Skin of body (tissue), 2 donors: Measurements from ENCODE around the gene SMURF1. TPM values are rescaled to one million over a fixed set of nuclear protein-coding genes. Genes with fewer than 3 reads are reported as not detected.
A peak's percentile ranks its signal among the peaks of the same experiment; 100 is the strongest.
"Not testable (repeated sequence)": the region's sequence is repeated elsewhere in the genome, so short reads cannot be mapped to it uniquely, and the experiment has no call there.

Source experiments
- DNase-seq: peaks from one replicate; lab custom pipeline; 2025; lab: John Stamatoyannopoulos, UW
- total RNA-seq: library from RNA; depleted of rRNA; stranded (reverse); fragments of >200 nt; gene quantifications from one replicate; pipeline ENCODE4 v1.2.3, GENCODE V29; 2014

Gene SMURF1
- total RNA-seq, 1 donor from 2014 or later = 15.7 TPM

DNA sequence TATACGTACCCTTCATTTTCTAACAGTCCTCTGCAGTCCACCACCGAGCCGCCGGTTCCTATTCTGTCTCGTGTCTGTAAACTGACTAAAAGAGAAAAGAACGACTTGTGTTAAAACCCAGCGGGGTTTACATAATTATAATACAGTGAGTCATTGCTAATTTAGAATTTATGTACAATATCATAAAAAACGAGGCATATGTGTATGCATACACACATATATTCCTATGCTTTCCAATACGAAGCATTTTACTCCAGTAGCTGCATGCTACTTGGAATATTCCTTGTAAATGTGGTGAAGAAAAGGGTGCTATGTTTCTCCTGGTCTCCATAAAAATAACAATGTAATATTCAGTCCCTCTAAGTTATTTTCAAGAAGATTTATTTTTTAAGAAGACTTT, 89.1 kb downstream of the SMURF1 start:
- no peak for DNase-seq

DNA sequence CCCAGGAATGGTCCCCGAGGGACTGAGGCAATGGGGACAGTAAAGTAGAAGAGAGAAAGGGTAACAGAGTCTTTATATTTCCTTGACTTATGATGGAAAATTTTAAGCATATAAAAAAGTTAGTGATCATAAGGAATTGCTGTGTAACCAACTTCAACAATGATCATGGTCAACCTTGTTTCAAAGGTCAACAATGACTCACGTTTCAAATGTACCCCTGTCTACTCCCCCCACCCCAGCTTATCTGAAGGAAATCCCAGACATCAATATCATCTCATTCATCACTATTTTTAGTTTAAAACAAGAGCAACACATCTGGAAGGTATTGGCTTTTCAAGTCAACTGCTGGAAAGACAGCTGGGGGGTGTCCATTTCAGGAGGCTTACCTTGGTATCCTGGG, 92.9 kb downstream of the SMURF1 start:
- DNase-seq = no peak

DNA sequence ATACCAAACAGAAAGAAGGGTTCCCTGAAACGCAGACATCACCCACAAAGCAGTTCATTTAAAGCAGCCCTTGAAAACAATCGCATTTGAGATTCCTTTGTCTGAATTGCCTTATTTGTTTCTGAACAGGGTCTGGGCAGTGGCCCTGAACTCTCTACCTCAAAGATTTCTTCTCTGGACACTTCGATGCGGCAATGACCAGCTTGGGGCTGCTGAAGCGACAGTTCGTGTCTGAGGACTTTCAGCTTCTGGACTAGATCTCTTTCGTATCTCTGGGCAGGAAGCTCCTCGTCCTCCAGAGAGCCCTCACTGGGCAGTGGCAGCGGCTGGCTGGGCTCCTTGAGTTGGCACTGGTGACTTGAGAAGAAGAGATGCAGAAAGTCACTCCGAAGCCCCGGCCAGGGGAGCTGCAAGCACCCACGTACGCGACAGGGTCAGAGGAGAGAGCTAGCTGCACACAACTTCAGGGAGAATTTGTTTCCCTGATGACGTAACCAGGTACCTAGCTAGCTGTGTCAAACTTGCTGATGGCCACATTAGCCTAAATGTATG, 96.3 kb downstream of the SMURF1 start:
- no peak for DNase-seq

DNA sequence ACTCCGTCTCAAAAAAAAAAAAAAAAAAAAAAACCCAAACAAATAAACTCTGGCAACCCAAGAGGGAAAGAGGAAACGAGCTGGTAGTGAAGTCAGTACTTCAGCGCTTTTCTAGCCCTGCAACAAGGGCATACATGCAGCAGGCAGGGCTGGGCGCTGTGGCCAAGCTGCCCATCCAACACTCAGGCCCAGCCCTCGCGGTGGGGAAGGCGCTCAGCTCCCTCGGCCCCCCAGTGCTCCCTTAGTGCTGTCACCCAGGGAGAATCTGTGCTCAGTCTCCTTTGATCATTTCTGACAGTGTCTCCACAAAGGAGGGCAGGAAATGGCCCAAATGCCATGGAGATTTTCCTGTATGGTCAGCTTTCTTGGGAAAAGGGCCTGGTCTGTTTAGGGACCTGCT, 97.2 kb downstream of the SMURF1 start:
- no peak for DNase-seq

DNA sequence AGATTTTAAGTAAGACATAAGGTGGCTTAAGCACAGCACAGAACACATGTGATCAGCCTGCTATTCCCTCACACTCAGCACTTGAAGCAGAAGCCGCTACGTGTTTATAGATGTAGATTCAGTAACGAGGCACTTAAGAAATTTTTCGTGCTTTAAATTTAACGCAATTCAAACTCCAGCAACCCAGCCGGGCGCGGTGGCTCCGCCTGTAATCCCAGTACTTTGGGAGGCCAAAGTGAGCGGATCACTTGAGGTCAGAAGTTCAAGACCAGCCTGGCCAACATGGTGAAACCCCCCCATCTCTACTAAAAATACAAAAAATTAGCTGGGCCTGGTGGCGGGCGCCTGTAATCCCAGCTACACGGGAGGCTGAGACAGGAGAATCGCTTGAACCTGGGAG, 97.6 kb downstream of the SMURF1 start:
- DNase-seq = not testable (repeated sequence)

DNA sequence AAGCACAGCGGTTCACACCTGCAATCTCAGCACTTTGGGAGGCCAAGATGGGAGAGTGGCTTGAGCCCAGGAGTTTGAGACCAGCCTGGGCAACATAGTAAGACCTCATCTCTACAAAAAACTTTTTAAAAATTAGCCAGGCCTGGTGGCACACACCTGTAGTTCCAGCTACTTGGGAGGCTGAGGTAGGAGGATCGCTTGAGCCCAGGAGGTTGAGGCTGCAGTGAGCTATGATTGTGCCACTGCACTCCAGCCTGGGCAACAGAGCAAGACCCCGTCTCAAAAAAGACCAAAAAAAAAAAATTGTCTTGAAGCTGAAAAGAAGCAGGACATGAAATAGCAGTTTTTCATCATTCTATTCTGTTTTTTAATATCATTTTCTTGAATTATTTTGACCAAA, 99.0 kb downstream of the SMURF1 start:
- not testable (repeated sequence) for DNase-seq

DNA sequence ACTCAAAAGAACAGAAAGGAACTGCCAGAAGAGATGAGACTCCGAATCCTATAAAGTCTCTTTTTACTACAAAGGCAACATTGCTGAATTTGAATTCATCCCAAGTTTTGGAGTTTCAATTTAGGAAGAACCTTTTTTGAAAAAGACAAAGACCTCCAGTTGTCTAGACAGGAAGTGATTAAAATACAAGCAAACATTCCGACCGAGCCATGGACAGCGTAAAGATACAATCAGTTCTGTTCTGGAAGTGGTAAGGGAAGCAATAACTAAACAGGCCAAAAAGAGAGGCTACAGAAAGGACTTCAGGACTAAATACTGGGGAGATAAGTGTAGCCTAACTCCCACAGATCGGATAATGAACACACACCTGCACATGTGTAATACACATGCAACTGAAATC, 101.0 kb downstream of the SMURF1 start:
- no peak for DNase-seq

DNA sequence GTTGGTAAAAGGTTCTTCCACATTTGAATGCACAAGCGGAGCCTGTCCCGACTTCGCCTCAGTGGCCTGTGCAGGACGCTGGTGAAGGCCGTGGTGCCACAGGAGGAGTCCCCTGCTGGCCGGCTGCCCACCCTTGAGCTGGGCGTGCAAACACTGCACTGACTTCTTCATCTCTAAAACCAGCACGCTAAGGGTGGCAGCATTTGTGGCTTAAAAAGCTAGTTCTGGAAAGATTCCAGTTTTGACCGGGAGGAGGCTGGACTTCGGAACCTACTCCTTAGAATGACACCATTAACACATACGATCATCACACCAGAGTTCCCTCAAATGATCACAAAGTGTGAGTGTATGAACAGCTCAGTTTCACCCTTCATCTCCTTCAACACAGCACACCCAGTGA, 102.4 kb downstream of the SMURF1 start:
- no peak for DNase-seq

DNA sequence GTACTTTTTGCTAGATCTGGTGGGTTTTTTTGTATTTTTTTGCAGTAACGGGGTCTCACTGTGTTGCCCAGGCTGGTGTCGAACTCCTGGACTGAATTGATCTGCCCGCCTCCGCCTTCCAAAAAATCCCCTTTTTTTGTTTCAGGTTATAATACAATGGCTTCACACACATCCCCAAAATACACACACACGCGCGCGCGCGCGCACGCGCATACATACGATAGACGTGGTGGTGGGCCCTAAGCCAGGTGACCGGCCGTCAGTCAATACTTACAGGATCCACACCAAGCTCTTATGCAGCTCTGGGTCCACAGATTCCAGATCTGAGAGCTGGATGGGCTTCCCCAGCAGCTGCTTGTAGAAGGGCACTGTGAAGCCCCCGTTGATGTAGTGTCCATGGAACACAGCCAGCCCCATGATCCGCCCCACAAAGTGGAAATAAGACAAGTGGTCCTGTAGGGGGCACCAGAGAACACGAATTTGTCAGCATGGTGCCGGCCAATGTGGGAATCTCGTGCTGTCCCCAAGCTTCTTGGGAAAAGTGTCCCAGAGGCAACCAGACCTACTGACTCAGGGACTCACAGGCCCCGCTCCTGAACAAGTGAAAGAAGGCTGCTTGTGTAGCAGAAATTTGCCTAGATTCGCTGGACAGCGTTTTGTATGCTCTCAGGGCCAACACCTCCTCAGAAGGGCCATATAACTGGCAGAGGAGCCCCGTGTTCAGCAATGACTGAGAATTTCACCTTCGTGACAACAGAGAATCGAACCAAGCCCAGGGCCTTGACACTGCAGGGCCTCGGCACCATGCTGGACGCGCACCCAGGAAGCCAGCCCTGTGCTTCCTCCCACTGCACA, 103.6 kb downstream of the SMURF1 start:
- peak; percentile 65 for DNase-seq

DNA sequence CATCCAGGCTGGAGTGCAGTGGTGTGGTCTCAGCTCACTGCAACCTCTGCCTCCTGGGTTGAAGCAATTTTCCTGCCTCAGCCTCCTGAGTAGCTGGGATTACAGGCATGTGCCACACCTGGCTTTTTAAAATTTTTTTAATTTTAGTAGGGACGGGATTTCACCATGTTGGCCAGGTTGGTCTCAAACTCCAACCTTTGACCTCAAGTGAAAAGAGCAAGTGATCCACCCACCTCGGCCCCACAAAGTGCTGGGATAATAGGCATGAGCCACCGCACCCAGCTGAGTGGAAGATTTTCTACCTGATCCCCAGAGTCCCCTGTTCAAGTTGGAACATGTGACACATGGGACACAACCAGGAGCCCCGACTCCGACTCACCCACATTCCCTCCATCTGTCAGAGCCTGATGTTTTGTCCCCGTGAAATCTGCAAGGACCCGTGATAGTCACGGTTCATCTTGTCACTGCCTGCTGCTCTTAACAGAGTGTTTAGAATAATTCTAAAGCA, 104.5 kb downstream of the SMURF1 start:
- no peak for DNase-seq

DNA sequence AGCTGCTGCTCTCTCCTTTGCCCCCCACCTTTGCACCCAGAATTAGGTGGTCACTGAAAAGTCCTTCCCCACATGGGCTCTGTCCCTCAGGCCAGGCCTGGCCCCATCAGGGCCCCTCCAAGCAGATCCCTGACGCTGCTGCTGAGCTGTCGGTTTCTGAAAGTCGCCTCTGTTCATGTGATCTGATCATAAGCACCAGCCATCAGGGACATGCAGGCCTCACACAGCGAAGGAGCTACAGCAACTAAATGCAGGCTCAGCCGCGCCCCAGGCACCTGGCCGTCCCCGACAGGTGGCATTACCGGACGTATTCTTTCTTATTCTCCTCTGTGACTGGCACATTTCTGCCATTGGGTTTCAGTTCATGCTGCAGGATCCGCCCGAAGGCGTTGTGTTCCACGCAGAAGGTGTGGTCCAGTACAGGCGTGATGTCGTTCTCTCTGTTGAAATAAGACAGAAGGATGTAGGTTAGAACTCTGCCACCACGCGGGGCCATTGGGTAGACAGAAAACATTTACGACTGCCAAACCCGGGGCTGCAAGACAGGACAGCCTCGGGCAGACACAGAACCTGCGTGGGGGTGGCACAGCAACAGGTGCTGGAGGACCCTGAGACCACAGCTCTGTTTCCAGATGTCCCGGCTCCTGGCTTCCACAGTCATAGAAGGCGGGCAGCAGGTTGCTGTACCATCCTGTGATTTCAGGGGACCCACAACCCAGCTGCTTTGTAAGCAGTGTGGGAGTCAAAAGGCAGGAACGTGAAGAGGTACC, 105.6 kb downstream of the SMURF1 start:
- DNase-seq = no peak

DNA sequence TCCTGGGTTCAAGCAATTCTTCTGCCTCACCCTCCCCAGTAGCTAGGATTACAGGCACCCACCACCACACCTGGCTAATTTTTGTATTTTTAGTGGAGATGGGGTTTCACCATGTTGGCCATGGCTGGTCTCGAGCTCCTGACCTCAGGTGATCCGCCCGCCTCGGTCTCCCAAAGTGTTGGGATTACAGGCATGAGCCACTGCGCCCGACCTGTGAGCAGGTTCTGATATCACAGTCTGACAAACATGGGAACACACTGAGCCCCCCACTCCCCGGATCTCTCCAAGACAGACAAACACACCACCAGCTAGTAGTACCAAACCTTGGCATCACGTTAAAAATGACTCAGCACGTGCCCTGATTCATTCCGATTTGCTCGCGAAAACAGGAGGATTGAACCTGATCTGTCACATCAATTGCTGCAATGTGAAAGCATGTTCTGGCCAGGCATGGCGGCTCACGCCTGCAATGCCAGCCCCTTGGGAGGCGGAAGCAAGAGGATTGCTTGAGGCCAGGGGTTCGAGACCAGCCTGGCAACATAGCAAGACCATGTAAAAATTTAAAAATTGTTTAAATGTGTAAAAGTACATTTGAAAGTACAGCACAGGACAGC, 106.5 kb downstream of the SMURF1 start:
- no peak for DNase-seq

DNA sequence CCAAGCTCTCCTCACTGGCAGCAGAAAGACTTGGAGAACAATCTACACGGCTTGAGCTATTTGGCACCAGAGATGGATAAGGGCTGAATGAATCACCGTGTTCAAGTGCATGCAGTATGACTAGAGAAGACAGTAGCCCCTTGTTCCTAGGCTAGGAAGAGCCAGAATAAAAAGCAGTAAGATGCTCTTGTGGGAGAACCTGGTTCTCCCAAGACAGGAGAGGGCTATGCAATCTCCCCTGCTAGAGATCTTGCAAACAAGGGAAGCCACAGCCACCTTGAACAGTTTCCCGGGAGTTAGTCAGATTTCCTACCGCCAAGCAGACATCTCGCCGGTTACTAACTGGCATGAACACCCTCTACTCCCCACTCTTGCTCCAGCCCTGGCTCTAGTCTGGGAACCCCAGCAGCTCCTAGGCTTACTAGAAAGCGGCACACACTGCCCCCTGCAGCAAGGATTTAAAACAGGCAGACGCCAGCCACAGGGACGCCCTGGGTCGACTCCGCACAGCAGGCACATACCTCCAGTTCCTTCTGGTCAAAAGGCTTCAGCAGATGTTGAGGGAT, 107.3 kb downstream of the SMURF1 start:
- no peak for DNase-seq

DNA sequence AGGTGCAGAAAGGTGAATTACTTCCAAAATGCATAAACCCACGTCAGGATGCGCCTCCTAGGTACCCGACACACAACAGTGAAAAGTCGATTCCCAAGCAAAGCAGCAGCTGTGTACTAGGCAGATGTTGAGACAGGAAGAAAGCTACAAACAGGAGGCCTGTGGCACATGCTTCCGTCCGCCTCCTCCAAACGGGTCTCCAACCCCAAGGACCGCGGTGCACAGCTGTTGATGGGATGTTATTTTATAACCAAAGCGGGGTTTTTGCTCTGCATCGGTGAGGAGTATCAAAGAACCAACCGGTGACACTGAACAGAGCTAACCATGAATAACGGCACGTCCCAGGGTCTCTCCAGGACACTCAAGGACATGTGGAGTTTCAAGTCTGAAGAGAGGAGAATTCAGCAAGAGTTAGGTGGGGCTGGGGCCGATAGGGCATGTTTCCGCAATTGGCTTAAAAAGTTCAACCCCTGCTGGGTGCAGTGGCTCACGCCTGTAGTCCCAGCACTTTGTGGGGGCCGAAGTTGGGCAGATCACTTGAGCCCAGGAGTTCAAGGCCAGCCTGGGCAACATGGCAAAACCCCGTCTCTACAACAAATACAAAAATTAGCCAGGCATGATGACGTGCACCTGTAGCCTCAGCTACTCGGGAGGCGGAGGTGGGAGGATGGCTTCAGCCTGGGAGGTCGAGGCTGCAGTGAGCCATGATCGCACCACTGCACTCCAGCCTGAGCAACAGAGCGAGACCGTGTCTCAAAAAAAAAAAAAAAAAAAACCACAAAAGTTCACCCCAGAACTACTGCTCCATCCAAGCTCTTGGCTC, 108.0 kb downstream of the SMURF1 start:
- no peak for DNase-seq

DNA sequence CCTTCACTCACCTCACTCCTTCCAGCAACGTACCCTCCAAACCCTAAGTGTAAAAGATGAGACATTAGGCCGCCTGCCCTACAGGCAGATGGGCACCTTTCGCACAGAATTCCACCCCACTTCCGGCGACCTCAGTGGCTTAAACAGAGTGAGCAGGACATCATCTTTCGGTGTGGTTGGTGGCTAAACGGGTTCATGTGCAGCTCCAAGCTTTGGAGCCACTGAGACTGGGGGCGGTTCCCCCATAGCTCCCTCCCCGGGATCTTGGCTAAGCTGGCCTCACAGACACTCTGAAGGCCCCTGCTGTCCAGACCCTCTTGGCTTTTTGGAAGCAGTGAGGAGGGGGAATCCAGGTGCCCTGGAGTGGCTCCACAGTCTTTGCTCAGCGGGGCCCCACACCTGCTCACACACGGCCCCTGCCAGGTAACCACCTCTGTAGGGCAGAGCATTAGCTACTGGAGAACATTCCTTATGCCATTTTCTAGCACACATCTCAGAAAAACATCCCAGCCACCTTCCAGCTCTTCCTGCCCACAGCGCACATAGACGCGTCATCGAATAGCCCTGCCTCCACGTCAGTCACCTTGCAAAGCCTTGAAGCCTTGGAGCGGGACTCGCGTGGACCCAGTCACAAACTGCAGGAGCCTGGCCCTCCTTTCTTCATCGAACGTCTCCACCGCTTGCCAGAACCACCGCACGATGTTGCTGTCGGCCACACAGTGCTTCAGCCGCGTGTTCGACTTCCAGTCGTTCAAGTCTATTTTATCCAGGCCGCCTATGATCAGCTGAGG, 108.8 kb downstream of the SMURF1 start:
- DNase-seq = no peak

DNA sequence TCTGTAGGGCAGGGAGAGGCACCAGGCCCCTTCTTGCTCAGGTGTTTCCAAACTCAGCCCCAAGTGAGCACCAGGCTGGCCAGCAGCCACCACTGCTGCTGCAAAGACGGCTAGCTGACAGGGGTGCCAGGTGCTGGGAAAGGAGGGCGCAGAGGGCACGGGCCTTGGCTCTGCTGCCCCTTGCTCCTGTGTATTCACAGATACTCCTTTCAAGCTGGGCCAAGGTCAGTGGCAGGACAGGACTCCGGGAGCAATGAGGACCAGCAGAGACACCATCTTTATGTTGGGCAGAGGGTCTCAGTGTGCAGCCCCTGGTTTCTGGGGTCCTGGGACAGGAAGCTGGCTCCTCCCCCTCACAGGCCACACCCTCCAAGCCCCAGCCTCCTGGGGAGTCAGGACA, 110.1 kb downstream of the SMURF1 start:
- no peak for DNase-seq

DNA sequence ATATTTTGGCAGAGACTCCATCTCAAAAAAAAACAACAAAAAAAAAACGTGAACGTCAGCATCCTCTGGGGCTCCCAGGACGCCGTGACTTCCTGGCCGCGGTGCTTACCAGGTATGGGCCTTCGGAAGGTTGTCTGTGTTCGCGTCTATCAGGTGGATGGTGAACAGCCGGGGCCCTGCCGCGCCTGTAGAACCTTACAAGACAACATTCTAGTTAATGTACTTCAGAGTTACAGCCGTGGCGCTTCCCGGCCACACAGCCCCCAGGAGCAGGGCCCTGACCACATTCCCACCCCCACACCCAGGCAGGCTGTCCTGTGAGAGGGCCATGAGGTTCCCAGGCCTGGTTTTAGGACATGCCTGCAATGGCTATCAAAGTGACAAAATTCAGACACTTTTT, 111.0 kb downstream of the SMURF1 start:
- DNase-seq = no peak

DNA sequence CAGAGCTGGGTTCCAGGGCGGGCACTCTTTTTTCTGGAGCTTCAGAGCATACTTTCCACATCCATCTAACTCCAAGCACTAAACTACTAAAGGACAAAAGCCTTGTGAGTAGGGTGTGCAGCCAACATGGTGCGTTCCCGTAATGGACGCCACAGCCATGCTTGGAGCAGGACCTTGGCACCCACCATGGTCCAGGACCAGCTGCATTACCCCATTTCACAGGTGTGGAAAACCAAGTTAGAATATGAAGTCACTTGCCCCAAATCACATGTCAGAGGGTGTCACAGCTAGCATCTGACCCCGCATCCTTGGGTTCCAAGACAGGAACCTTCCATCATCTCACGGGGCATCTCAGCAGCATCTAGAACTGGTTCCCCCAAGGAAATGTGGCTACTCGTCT, 112.4 kb downstream of the SMURF1 start:
- no peak for DNase-seq

DNA sequence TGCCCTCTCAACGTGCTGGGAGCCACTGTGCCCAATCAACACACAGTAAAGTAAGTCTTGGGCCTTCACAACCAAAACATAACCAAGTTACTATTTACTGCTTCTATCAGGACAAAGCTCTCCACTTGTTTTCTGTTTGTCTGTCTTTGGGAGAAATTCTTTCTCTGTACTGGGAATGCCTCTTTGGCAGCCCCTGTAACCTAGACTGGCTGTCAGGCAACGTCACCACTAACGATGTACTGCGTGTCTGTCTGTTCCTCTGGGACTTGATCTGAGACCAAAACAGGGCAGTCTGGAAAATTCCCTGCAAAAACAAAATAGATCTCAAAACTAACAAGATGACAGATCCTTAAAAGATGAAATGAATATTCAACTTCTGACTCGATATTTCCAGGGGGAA, 113.0 kb downstream of the SMURF1 start:
- DNase-seq = no peak

DNA sequence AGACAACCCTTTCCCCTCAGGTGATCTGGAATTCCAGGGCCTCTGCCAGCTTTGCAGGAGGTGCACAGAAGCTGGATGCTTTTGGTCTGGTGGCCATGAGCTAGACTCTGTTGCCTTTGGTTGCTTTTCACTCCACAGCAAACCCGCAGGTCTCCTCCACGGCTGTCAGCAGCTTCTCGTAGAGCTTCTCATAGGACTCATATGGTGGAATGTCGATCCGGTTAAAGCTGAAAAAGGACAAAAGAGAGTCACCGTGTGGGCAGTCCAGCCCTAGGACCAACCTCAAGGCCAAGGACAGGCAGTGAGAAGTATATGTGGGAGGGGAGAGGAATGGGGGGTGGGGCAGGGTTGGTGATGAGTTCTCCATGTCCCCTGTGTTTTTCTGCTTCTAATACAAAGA, 113.5 kb downstream of the SMURF1 start:
- DNase-seq = no peak
